A549 treated with AZD9567 at 1 μM for 4 hours (cell line): Measurements from ENCODE around the gene VAMP5. TPM values are rescaled to one million over a fixed set of nuclear protein-coding genes. Genes with fewer than 3 reads are reported as not detected.

Experiments used
- total RNA-seq: library from RNA; stranded (reverse); fragments of 200-300 nt; extraction: Qiagen RNA extraction; gene quantifications from 5 replicates; pipeline ENCODE4 v1.2.3, GENCODE V29; 2022; ENCODE audit not compliant: insufficient read depth

Gene VAMP5, protein sequence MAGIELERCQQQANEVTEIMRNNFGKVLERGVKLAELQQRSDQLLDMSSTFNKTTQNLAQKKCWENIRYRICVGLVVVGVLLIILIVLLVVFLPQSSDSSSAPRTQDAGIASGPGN
- total RNA-seq: 0.22 to 0.26 TPM in 2 of 5 replicates, not detected in the others

DNA sequence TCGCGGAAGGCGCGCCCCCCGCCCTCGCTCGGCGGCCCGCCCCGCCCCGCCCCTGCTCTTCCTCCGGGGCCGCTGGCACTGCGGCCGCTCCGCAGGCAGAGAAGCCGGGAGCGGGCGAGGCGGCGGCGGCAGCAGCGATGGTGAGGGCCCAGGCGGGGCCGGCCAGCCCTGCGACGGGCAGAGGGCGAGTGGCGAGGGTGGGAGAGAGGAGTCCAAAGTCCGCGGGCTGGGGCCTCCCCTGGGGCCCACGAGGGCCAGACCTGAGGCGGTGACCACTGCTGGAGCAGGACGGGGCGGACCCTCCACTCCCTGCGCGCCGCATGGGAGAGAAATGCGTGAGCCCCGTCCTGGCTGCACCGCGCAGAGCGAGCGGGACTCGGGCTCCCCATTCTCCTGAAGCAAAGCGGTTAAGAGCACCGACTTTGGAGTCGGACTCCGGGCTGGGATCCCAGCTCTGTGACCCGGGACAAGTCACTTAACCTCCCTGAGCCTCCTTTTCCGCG, at the start of gene VAMP5:
TSS of gene VAMP5 (plus strand) at position 78 of the 503 bp plus-strand sequence. CDS start at position 138, 60 bp downstream.

DNA sequence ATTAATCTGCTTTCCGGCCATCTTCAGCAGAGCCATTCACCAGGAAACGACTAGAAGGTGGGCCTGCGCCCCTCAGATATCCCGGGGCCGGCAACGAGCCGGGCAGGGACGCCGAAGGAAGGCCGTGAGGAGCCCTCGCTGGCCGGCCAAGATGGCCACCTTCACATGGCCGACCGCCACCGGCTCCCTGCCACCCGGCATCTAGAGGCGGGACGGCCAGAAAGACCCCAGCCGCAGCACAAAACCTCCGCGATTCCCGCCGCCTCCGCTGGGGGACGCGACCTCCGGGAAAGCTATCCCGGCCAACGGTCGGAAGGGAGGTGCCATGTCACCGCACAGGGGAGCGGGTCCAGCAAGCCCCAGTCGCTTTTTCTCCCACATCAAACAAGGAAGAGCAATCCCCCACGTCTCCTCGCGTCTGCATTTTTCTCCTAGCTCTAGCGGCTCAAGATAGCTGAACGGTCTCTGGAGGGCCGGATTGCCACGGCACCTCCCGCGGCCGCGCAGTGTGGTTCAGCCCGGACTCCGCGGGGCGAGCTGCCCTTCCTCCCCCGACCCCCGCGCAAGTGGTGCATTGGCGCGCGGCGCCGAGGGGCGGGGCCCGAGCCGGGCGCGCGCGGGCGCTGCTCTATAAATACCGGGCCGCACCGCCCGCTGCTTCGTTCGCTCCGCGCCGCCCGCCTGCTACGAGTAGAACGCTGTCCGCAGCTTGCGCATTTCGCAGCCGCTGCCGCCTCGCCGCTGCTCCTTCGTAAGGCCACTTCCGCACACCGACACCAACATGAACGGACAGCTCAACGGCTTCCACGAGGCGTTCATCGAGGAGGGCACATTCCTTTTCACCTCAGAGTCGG, 45.5 kb upstream of the VAMP5 start, which contains the start of gene MAT2A:
TSS of gene MAT2A (plus strand) at position 662 of the 854 bp plus-strand sequence. CDS start at position 782, 120 bp downstream.

DNA sequence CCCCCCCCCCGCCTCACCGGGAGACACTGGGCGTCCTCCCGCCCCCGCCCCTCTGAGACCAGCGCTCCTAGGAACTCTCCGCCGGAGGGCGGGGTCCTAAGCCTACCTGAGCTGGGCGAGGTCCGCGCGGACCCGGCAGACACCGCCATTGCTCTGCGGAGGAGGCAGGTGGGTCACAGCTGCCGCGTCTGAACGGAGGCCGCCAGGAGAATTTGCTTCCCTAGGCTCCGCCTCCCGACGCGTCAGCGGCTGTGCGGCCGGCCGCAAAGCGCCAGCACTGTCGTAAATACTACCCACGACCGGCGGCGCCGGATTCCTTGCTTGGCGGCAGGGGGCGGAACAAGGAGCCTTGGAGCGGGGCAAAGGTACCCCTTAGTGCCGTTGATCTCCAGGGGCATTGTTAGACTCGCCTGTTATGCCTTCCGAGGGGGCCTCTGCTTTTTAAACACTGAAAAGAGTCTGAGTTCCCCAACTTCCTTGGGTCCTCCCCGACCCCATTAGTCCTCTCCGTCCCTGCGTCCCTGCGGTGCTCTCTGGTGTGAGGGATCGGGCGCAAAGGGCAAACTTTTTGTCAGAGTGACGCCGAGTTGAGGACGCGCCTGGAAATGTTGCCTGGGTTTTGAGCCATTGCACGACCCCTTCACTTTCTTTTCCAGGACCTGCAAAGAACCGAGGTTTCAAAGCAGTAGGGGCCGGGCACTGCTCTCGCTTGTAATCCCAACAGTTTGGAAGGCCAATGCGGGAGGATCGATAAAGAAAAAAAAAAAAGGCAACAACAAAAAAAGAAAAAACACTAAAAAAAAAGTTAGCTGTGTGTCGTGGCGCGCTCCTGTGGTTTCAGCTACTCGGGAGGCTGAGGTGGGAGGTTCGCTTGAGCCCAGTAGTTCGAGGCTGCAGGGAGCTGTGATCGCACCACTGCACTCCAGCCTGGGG, 22.7 kb upstream of the VAMP5 start, which contains the start of gene GGCX:
TSS of gene GGCX (minus strand) at position 214 of the 933 bp plus-strand sequence. CDS start at position 149, 65 bp downstream.

DNA sequence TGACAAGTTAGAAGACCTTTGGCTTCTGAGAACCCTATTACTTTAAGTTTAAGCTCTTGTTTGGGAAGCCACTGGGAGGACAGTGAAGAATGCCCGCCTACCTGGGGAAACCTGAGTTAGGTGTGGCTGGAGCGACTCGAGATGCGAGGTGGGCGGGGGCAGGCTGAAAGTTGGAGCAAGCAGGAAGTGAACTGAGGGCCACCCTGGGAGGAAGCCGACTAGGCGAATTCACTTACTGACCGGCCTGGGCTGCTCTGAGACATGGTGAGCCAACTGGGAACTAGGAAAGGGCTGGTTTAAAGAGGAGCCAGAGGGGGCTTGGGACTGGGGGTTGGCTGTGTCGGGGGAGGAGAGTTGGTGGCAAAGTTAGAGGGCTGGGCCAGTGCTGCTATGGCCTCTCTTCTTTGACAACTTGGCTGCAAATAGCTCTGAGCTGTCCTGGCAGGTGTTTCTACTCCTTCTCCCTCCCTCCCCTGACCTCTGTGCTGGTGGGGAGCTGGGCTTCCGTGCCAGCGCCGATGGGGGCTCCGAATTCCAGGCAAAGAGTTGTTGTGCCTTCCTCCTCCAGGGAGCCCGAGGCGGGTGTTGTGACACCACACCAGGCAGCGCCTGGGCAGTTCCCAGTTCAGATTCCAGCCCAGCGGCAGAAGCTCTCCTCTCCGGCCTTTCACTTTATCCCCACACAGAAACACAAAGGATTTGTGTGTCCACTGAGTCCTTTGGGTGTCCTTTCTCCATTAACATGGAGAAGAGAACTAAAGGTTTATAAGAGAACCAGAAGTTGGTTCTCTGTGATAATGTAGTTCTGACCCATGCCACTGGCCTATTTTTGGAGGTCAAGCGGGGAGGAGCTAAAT, 6.6 kb upstream of the VAMP5 start, which contains the start of gene VAMP8:
TSS of gene VAMP8 (plus strand) at position 201 of the 857 bp plus-strand sequence. CDS start at position 262, 61 bp downstream.

DNA sequence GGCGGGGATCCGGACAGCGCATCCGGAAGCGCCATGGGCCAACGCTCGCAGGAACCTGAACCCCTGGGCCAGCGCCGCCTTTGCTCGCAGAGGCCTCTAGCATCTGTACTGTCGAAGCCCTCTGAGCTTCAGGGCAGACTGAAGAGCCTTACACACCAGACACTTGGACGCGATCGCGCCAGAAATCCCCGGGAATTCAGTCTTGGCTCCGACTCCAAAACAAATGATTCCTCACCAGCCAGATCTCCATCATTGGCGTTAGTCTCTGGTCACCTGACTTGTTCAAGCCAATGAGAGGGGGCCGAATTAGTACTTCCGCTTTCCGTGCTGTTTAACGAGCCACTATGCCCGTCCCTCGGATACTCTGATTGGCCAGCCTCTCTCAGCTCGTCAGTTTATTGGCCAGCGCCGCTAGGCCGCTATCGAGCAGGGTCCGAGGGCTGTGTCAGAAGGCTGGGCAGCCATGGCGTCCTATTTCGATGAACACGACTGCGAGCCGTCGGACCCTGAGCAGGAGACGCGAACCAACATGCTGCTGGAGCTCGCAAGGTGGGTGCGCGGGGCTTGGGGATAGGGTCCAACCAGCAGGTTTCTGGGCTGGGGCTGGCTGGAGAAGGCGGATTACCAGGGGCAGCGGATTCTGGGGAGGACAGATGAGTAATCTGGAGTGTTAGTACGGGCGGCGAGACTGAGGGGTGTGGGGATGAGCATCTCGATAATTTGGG, 11.2 kb downstream of the VAMP5 start, which contains the start of gene RNF181:
TSS of gene RNF181 (plus strand) at position 445 of the 725 bp plus-strand sequence. CDS start at position 464, 19 bp downstream.

DNA sequence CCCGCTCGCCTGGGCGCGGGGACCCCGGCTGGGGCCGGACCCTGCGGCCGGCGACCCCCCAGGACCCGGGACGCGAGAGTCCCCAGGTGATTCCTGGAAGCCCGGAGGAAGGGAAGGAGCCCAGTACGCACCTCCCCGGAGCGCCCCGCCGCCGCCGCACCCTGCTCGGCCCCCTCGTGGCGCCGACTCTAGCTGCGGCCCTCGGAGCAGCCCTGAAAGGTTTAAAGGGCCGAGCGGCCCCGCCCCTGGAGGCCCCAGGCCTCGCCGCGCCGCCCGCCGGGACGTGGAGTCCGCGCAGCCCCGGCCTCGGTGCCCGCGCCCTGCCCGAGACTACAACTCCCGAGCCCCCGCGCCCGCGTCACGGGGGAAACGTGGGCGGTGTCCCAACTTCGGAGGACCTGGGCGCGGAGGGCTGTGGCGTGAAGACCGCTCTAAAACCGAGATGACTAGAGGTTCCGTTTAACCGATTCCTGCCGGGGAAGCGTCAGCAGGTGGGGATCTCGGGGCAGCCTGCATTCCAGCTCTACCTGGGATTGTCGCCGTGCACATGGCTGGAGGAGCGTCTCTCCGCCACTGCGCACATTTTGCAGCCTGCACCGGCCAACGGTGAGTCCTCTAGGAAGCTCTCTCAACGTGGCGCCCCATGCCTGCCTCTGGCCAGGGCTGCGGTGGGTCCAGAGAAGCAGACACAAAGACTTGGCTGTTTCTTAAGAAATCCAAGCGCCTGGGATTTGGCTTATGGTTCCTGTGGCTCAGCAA, 18.4 kb downstream of the VAMP5 start, which contains the start of gene TMEM150A:
TSS of gene TMEM150A (minus strand) at position 223 of the 759 bp plus-strand sequence. CDS start 750 bp downstream, outside the sequence.

DNA sequence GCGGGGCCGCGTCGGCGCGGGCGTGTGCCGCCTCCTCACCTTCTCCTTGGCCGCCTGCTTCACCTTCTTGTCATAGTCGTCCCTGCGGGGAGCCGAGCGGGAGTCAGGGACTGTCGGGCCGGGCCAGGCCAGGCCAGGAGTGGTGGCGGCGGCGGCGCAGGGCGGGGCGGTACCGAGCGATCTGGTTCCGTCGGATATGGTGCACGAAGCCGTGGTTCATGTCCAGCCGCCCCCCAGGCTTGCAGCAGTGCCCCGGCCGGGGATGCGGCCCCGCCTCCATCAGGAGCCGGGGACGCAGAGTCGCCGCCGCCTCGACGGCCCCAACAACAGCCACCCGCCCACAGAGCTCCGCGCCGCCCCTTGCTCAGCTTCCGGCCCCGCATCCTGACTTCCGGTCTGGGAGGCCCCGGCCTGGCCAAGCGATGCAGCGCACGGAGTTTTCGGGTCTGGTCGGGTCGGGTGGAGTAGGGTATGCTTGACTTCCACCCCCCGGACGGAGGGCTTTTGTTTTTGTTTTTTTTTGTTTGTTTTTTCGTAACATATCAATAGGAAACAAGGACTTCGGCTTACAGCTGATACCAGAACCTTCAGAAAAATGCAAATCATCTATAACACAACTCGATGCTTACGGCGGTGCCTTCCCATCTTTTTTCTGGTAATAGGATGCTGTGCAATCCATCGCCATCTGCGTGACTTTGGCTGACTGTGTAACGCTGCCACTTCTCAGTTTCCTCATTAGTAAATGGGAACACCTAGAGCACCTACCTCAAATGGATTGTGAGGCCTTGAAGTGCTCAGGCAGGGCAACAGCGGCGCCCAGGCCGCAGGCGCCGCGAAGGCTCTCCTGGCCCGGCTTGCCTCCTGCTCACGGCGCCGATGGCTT, 27.7 kb downstream of the VAMP5 start, which contains the start of gene C2orf68:
TSS of gene C2orf68 (minus strand) at position 362 of the 883 bp plus-strand sequence. CDS start at position 280, 82 bp downstream.

Other genes starting within 250 kb of the VAMP5 start
- gene RETSAT, start 229.9 kb upstream of the VAMP5 start, total RNA-seq: 60.5 to 64.7 TPM (median 62.8 TPM) in 5 replicates
- 10.1 to 11.7 TPM (median 10.6 TPM) in 5 replicates for gene ELMOD3, start 229.7 kb upstream of the VAMP5 start, total RNA-seq
- gene CAPG, start 174.1 kb upstream of the VAMP5 start, total RNA-seq: 78.5 to 119 TPM (median 92.0 TPM) in 5 replicates
- 0.52 to 0.85 TPM (median 0.70 TPM) in 4 of 5 replicates, not detected in the other for gene SH2D6, start 165.7 kb upstream of the VAMP5 start, total RNA-seq
- gene MAT2A, start 45.3 kb upstream of the VAMP5 start, total RNA-seq: 546 to 642 TPM (median 577 TPM) in 5 replicates
- 37.0 to 44.7 TPM (median 43.0 TPM) in 5 replicates for gene GGCX, start 22.9 kb upstream of the VAMP5 start, total RNA-seq
- 13.3 to 18.8 TPM (median 17.4 TPM) in 5 replicates for gene VAMP8, start 6.8 kb upstream of the VAMP5 start, total RNA-seq
- 195 to 199 TPM (median 198 TPM) in 5 replicates for gene RNF181, start 11.3 kb downstream of the VAMP5 start, total RNA-seq
- 11.9 to 18.9 TPM (median 15.7 TPM) in 5 replicates for gene TMEM150A, start 18.3 kb downstream of the VAMP5 start, total RNA-seq
- gene C2orf68, start 27.6 kb downstream of the VAMP5 start, total RNA-seq: 23.8 to 36.4 TPM (median 26.7 TPM) in 5 replicates
- gene USP39, start 31.8 kb downstream of the VAMP5 start, total RNA-seq: 71.5 to 75.1 TPM (median 72.0 TPM) in 5 replicates
- 0.11 to 0.23 TPM (median 0.16 TPM) in 4 of 5 replicates, not detected in the other for gene SFTPB, start 83.8 kb downstream of the VAMP5 start, total RNA-seq
- 0.13 to 0.17 TPM (median 0.14 TPM) in 3 of 5 replicates, not detected in the others for gene GNLY, start 109.9 kb downstream of the VAMP5 start, total RNA-seq
- 12.5 to 15.9 TPM (median 14.4 TPM) in 5 replicates for gene ATOH8, start 169.6 kb downstream of the VAMP5 start, total RNA-seq